8988T (cell line): ENCODE data around the gene HPCAL1.

Source experiments
- DNase-seq: peaks from one replicate; pipeline ENCODE4 v3.0.0; 2011

Gene HPCAL1

GRCh38 chr2:10475221-10475722, 172.6 kb downstream of the HPCAL1 start:
- no peak for DNase-seq

- DNase-seq = no peak
These were observed 173.3 kb downstream of the HPCAL1 start for GRCh38 chr2:10475811-10476660.

- no peak for DNase-seq
These were observed 174.2 kb downstream of the HPCAL1 start for GRCh38 chr2:10476723-10477442.
